ENCODE data around the gene UNC45A. TPM values are rescaled to one million over a fixed set of nuclear protein-coding genes. Genes with fewer than 3 reads are reported as not detected.

UNC45A gene
- polyA plus RNA-seq, 1 experiment: 63.3 TPM

DNA sequence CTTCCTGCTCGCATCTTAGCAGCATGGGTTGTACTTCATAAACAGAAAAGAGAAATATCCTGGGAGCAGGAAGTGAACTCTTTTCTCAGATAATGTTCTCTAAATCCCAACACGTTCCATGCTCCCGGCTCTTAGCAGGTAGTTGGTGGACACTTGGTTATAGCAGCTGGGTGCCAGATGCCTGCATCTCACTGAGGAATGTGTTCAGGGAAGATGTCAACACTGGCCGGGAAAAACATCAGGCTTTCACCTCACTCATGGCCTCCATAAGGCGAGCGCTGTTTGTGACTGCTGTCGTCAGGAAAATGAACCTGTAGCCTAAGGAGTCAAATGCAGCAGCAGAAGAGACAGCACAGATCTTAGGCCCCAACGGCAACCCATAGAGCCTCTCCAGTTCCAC is 63.7 kb downstream of the UNC45A start:
- H3K9me3 ChIP-seq (ENCODE audit: control insufficient read depth, insufficient read depth, low read length): no peaks in the 10 kb centered on the region; the same call in 1 of the 2 replicates
- H3K27me3 ChIP-seq (ENCODE audit: control insufficient read depth, insufficient read depth, low read length): no peaks in the 10 kb centered on the region
- ChIA-PET POLR2A (no interaction called here), CTCF (no interaction called here)
- H3K27ac ChIP-seq (ENCODE audit: low read depth, low read length): no peak overlapping the region
- no peak for DNase-seq (ENCODE audit: low read depth, low spot score)
- no peak overlapping the region for H3K4me3 ChIP-seq (ENCODE audit: low read depth, low read length)
- TF ChIP-seq, protein P1, sequence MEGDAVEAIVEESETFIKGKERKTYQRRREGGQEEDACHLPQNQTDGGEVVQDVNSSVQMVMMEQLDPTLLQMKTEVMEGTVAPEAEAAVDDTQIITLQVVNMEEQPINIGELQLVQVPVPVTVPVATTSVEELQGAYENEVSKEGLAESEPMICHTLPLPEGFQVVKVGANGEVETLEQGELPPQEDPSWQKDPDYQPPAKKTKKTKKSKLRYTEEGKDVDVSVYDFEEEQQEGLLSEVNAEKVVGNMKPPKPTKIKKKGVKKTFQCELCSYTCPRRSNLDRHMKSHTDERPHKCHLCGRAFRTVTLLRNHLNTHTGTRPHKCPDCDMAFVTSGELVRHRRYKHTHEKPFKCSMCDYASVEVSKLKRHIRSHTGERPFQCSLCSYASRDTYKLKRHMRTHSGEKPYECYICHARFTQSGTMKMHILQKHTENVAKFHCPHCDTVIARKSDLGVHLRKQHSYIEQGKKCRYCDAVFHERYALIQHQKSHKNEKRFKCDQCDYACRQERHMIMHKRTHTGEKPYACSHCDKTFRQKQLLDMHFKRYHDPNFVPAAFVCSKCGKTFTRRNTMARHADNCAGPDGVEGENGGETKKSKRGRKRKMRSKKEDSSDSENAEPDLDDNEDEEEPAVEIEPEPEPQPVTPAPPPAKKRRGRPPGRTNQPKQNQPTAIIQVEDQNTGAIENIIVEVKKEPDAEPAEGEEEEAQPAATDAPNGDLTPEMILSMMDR (IDR thresholded peaks at IDR 0.05; ENCODE audit: low read depth, low read length): no peak

DNA sequence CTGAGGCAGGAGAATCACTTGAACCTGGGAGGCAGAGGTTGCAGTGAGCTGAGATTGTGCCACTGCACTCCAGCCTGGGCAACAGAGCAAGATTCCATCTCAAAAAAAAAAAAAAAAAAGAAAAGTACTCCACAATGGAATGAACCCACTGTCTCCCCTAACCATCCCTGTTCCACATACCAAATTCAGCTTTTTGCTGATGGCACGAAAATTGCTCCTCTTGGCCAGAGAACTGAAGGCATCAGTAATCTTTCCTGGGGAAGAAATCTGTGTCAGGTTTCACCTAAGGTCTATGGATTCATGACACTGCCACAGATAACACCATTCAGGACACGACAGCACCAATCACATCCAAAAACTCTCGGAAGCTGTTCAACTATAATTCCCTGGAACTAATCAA is 66.1 kb downstream of the UNC45A start:
- no peaks in the 10 kb centered on the region for H3K9me3 ChIP-seq (ENCODE audit: control insufficient read depth, insufficient read depth, low read length)
- H3K27ac ChIP-seq (ENCODE audit: low read depth, low read length): no peak overlapping the region
- H3K4me3 ChIP-seq (ENCODE audit: low read depth, low read length): no peak overlapping the region
- H3K27me3 ChIP-seq (ENCODE audit: control insufficient read depth, insufficient read depth, low read length): no peaks in the 10 kb centered on the region
- POLR2A ChIA-PET: no interaction called here
- DNase-seq (ENCODE audit: low read depth, low spot score): no peak
- TF ChIP-seq, protein P1 (IDR thresholded peaks at IDR 0.05; ENCODE audit: low read depth, low read length): no peak
- CTCF ChIA-PET: interaction anchor here (0.6 to 0.8 kb wide), 2 partner anchors 44 to 271 kb away, joined by 3 read pairs; no protein-coding TSS in a partner anchor

Small RNAs within 50 kb of the gene (small RNA-seq; reads per million reads assigned to genes)
- gene RF00019 (ENCODE audit: insufficient read length, low read depth): not detected

Other genes starting within 250 kb of the UNC45A start
- 1.7 and 2.1 TPM in 2 replicates for gene BLM, start 217.9 kb upstream of the UNC45A start, polyA plus RNA-seq (2011; rRNA removed)
- 14.0 and 21.5 TPM in 2 replicates for gene FURIN, start 66.7 kb upstream of the UNC45A start, polyA plus RNA-seq (2011; rRNA removed)
- gene FES, start 50.8 kb upstream of the UNC45A start, polyA plus RNA-seq (2011; rRNA removed): 5.5 and 7.1 TPM in 2 replicates
- gene MAN2A2, start 32.0 kb upstream of the UNC45A start, polyA plus RNA-seq (2011; rRNA removed): 14.3 and 20.6 TPM in 2 replicates
- 10.0 and 10.3 TPM in 2 replicates for gene HDDC3, start 2.7 kb upstream of the UNC45A start, polyA plus RNA-seq (2011; rRNA removed)
- gene RCCD1, start 19.6 kb downstream of the UNC45A start, polyA plus RNA-seq (2011; rRNA removed): 5.6 and 6.1 TPM in 2 replicates
- gene PRC1, start 59.2 kb downstream of the UNC45A start, polyA plus RNA-seq (2011; rRNA removed): 61.0 and 77.5 TPM in 2 replicates
- gene VPS33B, start 87.3 kb downstream of the UNC45A start, polyA plus RNA-seq (2011; rRNA removed): 12.3 and 12.9 TPM in 2 replicates
- not detected in 2 replicates for gene SV2B, start 165.0 kb downstream of the UNC45A start, polyA plus RNA-seq (2011; rRNA removed)